Left ventricle myocardium superior (tissue), 1 donor: Measurements from ENCODE around the gene RABGAP1L. TPM values are rescaled to one million over a fixed set of nuclear protein-coding genes. Genes with fewer than 3 reads are reported as not detected.
"Not testable (repeated sequence)": the region's sequence is repeated elsewhere in the genome, so short reads cannot be mapped to it uniquely, and the experiment has no call there.

Source experiments
- ATAC-seq: fragments of 200-7000 bp; cut with Tn5 transposase; one replicate; pipeline ENCODE4 v1.9.1; 2020; ENCODE audit warnings: mild to moderate bottlenecking, moderate library complexity
- DNase-seq: peaks from one replicate; pipeline ENCODE4 v3.0.0-alpha.2; 2020
- intact Hi-C: fragments of 100-400 bp; cut with micrococcal nuclease; formaldehyde crosslinking; loops from one replicate; pipeline ENCODE4 v1.11.0; 2022
- total RNA-seq: library from RNA; stranded (reverse); fragmentation: NEBNext Ultra II Directional; extraction: Animal tissue kit (Norgen Biotek cat#: 25700); gene quantifications from one replicate; pipeline ENCODE4 v1.2.1, GENCODE V29; 2021
- donor health status: DM: no; HTN: yes; CAD: no; lungs with severe emphysema.

RABGAP1L gene
- total RNA-seq, 1 donor from 2014 or later, result 147 TPM

DNA sequence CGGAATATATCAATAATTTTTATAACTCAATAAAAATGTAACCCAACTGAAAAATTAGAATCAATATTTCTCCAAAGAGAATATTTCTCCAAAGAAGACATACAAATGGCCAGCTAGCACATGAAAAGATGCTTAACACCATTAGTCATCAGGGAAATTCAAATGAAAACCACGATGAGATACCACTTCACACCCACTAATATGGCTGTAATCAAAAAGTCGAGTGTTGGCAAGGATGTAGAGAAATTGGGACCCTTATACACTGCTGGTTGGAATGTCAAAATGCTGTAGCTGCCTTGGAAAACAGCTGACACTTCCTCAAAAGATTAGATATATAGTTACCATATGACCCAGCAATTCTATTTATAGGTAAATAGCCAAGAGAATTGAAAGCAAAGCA lies 421.5 kb downstream of the RABGAP1L start:
- intact Hi-C loops, result no loop called here
- DNase-seq, result no peak
- ATAC-seq, result no peak

DNA sequence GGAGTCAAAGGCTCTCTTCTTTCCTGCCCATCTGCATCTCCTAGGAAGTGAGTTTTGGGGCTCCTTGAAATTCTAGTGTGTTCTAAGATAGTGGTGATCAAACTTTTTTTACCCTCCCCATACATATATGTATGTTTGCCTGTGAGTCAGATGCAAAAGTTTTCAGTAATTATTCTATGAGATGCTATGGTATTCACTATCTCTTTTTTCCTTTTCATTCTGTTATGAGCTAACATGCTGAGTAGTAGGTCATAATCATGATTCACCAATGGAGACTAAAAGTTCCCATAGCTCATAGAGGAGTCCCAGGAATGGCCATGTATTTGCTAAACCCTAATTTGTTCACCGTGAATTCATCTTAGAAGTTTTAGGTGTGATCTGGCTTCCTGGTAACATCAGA lies 424.0 kb downstream of the RABGAP1L start:
- ATAC-seq (no peak), DNase-seq (no peak)
- intact Hi-C loops, result no loop called here

DNA sequence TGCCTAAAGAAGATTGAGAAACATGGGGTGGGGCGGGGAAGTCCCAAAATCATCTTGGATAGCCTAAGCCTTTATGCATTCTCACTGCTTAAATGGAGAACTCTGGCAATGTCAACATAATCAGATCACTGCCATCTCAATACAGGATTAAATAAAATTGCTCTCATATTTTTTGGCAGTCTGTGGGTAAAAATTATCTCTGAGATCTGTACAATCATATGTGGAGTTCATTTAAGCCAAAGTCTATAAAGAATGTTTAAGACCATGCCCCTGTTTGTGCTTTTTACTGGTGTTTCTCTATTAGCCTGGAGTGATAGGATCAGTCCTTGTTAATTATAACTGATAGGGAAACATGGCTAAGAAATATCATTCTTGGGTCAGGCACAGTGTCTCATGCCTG lies 424.8 kb downstream of the RABGAP1L start:
- intact Hi-C loops, result no loop called here
- no peak for DNase-seq
- no peak for ATAC-seq

DNA sequence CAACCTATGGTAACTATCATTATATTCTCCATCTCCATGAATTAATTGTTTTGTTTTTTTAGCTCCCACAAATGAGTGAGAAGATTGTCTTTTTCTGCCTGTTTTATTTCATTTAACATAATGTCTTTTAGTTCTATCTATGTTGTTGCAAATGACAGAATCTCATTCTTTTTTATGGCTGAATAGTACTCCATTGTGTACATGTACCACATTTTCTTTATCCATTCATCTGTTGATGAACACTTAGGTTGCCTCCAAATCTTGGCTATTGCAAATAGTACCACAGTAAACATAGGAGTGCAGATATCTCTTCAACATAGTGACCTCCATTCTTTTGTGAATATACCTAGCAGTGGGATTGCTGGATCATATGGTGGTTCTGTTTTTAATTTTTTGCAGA lies 429.3 kb downstream of the RABGAP1L start:
- intact Hi-C loops, DNase-seq, ATAC-seq: not testable (repeated sequence)

DNA sequence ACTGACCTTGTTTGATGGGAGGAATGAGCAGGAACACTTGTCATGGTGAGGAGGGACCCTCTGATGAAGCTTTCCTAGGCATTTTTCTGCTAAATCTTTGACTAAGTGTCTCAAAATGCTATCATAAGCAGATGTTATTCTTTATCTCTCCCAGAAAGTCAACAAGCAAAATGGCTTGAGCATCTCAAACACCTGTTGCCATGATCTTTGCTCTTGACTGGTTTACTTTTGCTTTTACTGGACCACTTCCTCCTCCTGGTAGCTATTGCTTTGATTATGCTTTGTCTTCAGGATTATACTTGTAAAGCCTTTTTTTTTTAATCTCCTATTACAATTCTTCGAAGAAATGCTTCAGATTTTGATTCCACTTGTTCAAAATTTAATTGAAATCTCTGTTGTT lies 445.9 kb downstream of the RABGAP1L start:
- intact Hi-C loops, result no loop called here
- no peak for DNase-seq
- ATAC-seq, result no peak

DNA sequence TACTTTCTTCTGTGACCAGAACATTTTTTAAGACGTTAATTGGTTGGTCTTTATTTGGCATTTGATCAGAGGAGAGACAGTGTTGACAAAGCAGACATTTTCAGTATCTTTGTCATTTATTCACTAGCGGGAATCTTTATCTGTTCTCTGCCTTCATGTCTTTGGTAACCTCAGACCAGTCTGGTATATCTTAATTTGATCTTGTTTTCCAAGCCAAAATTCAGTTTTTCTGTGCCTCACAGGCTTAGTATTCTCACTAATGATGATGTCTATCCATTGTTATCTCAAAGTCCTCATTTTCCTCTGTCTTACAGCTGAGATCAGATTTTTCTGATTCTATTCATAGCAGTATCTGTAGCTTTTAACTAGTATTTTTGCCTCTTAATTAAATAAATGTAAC lies 447.2 kb downstream of the RABGAP1L start:
- intact Hi-C loops, result no loop called here
- ATAC-seq (no peak), DNase-seq (no peak)

DNA sequence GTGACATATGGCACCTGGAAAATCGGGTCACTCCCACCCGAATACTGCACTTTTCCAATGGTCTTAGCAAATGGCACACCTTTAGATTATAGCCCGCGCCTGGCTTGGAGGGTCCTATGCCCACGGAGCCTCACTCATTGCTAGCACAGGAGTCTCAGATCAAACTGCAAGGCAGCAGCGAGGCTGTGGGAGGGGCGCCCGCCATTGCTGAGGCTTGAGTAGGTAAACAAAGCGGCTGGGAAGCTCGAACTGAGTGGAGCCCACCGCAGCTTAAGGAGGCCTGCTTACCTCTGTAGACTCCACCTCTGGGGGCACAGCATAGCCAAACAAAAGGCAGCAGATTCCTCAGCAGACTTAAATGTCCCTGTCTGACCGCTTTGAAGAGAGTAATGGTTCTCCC lies 458.6 kb downstream of the RABGAP1L start:
- intact Hi-C loops, ATAC-seq, DNase-seq: not testable (repeated sequence)

DNA sequence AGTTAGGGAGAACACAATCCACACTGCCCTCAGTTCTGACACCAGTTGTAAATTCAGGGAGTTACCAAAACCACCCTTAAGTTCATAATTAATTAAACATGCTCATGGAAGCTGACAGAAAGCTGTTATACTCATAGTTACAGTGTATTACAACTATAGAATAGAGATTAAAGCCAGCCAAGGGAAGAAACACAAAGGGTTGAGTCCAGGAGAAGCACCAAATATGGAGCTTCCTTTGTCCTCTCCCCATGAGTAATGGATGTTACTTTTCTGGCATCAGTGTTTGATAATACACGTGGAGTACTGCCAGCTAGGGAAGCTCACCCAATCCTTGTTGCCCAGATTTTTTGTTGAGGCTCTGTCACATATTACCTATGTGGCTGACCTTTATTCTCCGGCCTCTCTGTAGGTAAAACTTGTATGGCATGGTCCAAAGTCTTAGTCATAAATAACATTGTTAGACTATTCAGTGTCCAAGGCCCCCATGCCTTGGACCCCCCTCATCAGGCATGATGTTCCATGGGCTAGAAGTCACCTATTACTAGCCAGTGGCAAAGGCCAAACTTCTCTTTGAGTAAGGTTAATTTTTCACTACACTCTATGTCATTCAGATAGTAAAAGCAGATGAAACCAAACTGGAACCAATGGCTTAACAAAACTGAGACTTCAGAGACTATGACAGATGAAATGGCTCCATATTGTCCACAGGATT lies 464.2 kb downstream of the RABGAP1L start:
- intact Hi-C loops, result no loop called here

DNA sequence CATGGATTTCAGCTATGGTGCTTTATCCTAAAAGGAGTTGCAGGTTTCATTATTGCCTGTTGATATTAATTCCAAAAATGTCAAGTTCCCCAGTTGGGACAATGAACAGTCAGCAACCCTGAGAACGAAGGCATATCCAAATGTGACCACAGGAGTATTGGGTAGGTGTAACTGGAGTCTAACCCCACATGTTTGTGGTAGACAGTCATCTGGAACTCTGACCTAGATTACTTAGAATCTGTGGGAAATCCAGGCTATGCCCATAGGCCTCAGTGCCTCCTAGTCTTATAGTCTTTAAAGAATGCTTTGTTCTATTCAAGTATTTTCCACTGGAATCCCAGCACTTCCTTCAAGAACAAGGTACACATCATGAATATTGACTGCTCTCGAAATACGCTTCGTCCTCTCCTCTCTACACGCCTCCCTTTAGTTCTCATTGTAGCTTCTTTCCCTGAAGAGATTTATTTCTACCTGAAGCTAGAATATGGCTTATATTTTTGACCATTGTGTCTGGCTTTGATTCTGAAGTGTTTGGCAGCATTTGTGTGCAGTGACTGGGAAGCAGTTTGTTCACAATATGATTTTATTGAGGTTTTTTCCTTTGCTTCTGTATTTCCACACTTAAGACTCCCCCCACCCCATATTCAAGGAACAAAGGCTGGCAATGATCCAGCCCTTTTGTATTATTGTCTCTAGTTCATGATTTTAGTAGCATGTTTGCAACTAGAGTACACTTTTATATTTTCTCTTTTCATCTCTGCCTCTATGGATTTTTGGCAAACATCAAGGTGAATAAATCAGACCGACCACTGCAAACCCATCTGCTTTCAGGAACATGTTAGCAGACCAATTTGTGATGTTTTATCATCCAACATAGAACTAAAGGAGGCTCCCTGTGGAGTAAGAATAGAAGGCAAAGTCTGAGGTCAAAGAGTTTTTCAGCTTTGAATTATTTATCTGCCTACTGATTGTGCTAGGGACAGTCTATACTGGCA lies 467.0 kb downstream of the RABGAP1L start:
- intact Hi-C loops, result no loop called here
- DNase-seq, result no peak
- ATAC-seq, result no peak

More for the DNA sequence above, 464.2 kb downstream of the RABGAP1L start:
- DNase-seq (no peak), ATAC-seq (no peak)

DNA sequence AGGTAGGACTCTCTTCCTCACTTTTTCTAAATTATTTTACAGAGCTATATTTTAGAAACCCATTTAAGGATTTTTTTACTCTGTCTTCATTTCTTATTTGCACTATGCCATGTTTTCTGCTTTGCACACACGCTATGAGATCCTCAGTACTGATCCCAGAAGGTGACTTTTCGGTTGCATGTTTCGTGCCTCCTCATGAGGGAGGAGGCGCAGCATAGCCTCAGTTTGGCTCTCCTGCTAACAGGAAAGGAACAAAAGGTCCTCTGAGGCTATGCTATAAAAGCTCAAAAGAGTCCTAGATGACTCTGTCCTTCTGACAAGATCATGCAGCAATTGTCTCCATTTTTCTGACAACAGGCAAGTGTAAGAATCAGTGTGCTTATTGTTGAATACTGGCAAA lies 478.2 kb downstream of the RABGAP1L start:
- intact Hi-C loops, result no loop called here
- no peak for DNase-seq
- no peak for ATAC-seq

DNA sequence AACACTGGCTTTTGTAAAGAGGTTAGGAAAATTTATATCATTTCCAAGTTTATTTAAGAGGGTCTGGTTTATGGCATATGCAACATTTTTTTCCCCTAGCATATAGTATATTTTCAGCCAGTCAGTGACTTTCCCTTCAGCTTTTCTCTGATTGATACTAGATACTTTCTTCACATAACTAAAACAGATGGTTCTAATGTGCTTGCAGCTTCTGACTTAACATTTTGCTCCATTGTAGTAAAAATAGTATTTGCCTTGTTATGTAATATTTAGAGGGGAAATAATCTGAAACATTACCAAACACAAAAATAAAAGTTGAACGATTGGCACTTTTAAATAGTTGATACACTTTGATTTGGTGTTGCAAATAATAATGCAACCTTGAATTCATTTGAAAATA lies 480.1 kb downstream of the RABGAP1L start:
- intact Hi-C loops, result no loop called here
- no peak for ATAC-seq
- DNase-seq, result no peak

DNA sequence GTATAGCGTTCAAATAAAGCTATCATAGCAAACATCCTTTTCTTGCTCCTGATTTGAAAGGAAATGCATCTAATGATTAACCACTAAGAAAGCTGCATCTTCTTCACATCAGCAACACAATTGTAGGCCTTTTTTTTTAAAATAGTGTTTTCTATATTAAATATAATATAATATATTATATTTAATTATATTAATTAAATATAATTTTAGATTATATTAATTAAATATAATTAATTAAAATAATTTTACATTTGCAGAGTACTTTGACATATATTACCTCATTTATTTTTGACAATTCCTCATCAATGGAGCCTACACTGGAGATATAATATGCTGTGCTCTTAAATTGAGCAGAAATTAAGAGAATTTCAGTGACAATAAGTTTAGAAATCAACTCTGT lies 481.5 kb downstream of the RABGAP1L start:
- DNase-seq (no peak), ATAC-seq (no peak)
- intact Hi-C loops, result no loop called here

DNA sequence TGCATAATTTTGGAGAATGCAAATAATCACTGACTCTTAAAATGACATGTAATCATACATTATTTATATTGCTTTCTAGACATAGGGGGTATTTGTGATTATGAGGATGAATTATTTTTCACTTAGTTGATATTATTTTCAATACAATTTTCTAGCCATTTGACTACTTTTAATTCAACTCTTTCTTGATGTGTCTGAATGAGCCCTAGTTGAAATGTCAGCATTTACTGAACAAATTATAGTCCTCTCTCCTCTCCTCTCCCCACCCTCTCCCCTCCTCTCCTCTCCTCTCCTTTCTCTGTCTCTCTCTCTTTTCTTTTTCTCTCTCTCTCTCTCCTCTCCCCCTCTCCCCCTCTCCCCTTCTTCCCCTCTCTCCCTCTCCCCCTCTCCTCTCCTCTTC lies 483.1 kb downstream of the RABGAP1L start:
- intact Hi-C loops, result no loop called here
- no peak for DNase-seq
- ATAC-seq, result no peak

DNA sequence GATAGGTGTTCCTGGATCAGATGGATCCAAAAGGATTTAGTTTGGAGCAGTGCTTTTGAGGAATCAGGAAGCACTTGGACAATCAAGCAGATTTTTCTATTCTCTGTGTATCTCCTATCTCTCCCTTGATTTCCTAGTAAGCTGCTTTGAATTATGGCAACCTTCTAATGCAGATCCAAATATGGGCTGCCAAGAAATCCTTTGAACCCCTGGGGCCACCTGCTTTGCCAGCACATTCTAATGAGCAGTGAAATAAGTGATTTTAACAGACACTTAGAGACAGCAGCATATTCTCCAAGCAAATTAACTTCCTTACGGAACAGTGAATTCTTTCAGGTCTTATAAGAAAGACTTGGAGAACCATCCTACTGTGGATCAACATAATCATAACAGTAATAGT lies 483.9 kb downstream of the RABGAP1L start:
- intact Hi-C loops, result no loop called here
- ATAC-seq (no peak), DNase-seq (no peak)

DNA sequence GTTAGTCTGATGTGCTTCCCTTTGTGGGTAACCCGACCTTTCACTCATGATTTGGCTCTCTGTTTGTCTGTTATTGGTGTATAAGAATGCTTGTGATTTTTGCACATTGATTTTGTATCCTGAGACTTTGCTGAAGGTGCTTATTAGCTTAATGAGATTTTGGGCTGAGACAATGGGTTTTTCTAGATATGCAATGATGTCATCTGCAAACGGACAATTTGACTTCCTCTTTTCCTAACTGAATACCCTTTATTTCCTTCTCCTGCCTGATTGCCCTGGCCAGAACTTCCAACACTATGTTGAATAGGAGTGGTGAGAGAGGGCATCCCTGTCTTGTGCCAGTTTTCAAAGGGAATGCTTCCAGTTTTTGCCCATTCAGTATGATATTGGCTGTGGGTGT lies 490.3 kb downstream of the RABGAP1L start:
- intact Hi-C loops, ATAC-seq, DNase-seq: not testable (repeated sequence)

DNA sequence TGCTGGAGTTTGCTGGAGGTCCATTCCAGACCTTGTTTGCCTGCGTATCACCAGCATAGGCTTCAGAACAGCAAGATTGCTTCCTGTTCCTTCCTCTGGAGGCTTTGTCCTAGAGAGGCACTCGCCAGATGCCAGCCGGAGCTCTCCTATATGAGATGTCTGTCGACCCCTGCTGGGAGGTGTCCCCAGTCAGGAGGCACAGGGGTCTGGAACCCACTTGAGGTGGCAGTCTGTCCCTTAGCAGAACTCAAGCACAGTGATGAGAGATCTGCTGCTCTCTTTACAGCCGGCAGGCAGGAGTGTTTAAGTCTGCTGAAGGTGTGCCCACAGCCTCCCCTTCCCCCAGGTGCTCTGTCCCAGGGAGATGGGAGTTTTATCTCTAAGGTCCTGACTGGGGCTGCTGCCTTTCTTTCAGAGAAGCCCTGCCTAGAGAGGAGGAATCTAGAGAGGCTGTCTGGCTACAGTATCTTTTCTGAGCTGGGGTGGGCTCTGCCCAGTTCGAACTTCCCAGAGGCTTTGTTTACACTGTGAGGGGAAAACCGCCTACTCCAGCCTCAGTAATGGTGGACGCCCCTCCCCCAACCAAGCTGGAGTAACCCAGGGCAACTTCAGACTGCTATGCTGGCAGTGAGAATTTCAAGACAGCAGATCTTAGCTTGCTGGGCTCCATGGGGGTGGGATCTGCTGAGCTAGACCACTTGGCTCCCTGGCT lies 493.4 kb downstream of the RABGAP1L start:
- DNase-seq (no peak), ATAC-seq (no peak)
- intact Hi-C loops, result no loop called here

DNA sequence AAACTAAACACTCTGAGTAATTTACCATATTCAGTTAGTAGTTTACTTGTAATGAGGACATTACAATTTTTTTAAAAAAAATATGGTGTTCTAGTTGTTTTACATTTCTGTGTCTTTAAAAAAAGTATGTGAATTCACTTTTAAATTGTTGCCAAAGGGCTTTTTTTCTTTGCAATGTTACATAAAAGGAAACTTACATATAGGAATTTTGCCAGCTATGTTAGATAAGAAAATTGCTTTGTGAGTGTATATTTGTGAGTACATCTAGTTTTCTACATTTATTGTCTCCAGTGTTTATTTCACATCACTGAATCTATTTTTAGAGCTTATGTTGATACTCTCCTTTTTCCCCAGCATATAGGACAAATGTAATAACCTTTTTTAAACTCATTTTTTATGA lies 495.2 kb downstream of the RABGAP1L start:
- DNase-seq, result no peak
- intact Hi-C loops, result no loop called here
- no peak for ATAC-seq

DNA sequence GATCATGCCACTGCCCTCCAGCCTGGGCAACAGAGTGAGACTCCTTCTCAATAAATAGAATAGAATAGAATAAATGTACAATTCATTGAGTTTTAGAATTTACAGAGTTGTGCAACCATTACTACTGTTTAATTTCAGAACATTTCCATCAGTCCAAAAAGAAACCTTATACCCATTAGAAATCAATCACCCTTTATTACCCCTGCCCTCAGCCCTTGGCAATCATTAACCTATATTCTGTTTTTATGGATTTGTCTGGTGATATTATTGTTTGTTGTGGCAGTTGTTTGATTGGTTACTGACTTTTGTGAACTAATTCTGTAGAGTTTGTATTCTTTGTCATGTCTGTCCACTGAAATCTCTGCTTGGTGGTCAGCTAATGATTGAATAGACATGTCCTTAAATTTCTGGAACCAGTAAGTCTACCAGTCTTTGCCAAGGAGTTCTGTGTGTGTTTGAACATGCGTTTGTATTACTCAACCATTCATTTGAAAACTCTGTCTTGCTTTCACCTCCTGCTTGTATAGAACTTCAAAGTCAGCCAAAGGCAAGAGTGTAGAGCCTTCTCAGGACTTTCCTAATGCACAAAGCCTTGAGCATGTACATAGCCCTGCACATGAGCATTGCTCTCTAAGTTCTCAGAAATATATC lies 497.2 kb downstream of the RABGAP1L start:
- no peak for ATAC-seq
- DNase-seq, result no peak
- intact Hi-C loops, result no loop called here

DNA sequence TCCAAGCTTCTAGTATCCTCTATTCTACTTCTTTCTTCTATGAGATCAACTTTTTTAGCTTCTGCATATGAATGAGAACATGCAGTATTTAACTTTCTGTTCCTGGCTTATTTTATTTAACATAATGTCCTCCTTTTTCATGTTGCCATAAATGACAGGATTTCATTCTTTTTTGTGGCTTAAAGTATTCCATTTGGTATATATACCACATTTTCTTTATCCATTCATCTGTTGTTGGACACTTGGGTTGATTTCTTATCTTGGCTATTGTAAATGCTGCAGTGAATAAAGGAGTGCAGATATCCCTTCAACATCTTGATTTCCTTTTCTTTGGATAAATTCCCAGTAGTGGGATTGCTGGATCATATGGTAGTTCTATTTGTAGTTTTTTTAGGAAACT lies 498.1 kb downstream of the RABGAP1L start:
- intact Hi-C loops, result no loop called here
- ATAC-seq, result no peak
- no peak for DNase-seq
